GM21360 (cell line): ENCODE measurements around the gene COQ7.

Source experiments
- ATAC-seq: cut with Tn5 transposase; IDR thresholded peaks from one replicate; pipeline ENCODE4 v1.9.1; 2021; ENCODE audit warnings: mild to moderate bottlenecking, moderate library complexity; ENCODE audit not compliant: unreplicated experiment

COQ7 gene

GRCh38 chr16:19085679-19086200 lies 18.3 kb downstream of the COQ7 start:
- ATAC-seq = no peak

GRCh38 chr16:19086322-19087199 lies 19.1 kb downstream of the COQ7 start:
- peak; percentile 74 for ATAC-seq

DNA sequence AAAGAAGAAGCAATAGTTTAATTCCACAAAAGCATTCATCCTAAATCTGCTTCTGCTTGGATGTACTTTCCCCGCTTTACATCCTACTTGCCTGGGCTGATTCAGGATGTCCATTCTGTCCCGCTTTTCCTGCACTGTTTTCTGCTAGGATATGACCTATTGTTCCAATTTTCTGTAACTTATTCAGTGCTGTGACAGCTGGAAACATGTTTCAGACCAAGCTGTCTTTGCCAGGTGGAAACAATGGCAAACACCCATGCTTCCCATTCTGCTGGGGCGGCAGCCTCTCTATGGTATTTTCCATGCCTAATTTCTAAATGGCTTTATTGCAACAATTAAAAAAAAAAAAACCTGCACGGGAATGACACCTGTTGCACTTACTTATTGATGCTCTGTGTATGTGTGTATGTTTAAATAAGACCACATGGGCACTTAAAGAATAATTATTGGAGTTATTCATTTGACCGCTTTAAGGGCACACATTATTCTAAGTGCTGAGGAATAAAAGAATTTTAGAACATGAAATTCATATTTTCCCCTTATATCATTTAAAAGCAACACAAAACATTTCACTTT lies 21.0 kb downstream of the COQ7 start:
- no peak for ATAC-seq

DNA sequence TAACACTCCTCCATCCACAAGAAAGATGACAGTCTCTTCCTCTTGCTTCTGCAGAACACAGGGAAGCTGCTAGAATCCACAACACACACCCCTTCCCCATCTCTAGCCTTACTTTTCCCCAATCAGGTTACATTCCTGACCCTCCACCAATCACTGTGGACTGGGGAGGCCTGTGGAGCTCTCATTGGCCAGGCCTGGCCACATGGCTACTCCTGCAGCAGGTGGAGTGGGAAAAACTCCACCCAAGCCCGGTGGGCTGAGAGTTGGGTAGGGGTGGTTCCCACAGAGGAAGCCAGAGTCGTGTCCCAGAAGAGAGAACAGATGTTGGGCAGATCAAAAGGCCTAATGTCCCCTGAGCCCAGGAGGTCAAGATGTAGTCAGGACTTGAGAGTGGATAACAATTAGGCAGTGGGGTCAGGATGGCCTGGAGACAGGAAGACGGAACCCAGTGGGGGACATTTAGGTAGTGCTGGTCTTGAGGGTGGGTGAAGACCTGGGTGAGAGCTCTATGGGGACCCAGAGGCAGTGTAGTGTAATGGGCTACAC lies 22.1 kb downstream of the COQ7 start:
- ATAC-seq = no peak

DNA sequence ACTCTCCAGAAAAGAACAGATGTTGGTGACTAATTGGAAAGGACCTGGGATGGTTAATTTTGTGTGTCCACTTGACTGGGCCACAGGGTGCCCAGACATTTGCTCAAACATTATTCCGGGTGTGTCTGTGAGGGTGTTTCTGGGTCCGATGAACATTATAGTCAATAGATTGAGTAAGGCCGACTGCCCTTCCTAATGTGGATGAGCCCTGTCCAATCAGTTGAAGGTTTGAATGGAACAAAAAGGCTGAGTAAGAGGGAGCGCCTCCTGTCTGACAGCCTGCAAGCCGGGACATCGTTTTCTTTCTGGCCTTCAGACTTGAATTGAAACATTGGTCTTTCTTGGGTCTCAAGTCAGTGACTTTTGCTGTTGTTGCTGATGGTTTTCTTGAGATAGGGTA lies 23.5 kb downstream of the COQ7 start:
- no peak for ATAC-seq

DNA sequence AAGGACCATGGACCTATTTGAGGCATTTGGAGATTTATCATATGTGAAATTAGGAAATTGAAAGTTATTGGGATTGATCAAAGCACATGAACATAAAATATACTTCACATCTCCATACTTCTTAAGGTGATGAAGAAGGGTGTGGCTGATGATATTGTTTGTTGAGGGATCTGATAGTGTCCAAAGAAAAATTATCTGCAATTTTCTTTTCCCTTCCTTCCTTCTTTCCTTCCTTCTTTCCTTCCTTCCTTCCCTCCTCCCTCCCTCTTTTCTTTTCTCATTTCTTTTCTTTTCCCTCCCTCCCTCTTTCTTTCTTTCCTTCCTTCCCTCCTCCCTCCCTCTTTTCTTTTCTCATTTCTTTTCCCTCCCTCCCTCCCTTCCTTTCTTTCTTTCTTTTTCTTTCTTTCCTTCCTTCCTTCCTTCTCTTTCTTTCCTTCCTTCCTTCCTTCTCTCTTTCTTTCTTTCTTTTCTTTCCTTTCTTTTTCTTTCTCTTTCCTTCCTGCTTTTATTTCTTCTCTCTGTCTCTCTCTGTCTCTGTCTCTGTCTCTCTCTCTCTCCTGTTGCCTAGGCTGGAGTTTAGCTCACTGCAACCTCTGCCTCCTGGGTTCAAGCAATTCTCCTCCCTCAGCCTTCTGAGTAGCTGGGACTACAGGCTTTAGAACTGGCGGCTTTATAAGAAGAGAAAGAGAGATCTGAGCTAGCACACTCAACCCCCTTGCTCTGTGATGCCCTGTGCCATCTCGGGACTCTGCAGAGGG lies 25.4 kb downstream of the COQ7 start:
- no peak for ATAC-seq

GRCh38 chr16:19093631-19094541 lies 26.5 kb downstream of the COQ7 start:
- ATAC-seq = no peak

GRCh38 chr16:19094542-19095365 lies 27.3 kb downstream of the COQ7 start:
- no peak for ATAC-seq

DNA sequence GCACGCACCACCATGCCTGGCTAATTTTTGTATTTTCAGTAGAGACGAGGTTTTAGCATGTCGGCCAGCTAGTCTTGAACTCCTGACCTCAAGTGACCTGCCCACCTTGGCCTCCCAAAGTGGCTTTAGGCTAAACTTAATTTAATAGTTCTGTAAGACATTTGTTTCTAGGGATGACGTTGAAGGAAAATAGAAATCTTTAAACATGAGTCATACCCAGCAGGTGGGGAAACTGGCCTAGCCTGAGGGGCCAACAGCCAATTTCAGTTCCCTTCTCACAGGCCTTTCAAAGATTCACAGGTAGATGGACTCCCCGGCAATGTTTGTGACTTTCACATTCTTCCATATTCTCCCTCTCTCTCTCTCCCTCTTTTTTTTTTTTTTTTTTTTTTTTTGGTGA lies 28.2 kb downstream of the COQ7 start:
- ATAC-seq = no peak

DNA sequence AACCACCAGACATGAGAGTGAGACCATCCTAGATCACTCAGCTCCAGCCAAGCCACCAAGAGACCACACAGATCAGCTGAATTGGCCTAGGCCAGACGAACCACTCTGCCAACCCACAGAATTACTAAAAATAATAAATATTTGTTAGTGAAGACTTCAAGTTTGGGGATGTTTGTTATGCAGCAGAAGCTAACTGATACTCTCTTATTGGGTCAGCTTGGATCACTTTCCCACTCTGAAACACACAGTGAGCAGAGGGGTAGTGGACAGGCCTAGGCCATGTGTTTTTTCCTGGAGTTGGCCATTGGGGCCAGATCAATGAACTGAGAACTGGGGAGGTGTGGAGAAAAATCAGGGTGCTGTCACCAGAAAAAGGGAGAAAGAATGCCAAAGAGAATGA lies 30.8 kb downstream of the COQ7 start:
- no peak for ATAC-seq

GRCh38 chr16:19102187-19102872 lies 34.9 kb downstream of the COQ7 start:
- ATAC-seq = no peak

DNA sequence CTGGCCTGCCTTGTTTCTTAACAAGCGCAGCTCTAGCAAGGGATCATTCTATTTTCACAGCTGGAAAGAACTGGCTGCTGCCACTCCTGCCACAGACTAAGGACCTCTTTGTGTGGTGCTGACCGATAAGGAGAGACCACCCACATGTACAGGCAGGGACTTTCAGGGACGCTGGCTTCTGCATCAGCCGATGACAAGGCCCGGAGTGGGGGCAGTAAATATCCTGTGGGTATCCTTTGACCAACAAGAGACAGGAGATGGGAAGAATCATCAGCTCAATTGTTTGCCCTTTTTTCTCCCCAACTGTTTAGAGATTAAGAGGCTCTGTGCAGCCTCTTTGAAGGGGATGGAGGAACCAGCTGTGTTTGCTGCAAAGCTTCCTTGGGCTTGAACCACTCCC lies 37.2 kb downstream of the COQ7 start:
- no peak for ATAC-seq

DNA sequence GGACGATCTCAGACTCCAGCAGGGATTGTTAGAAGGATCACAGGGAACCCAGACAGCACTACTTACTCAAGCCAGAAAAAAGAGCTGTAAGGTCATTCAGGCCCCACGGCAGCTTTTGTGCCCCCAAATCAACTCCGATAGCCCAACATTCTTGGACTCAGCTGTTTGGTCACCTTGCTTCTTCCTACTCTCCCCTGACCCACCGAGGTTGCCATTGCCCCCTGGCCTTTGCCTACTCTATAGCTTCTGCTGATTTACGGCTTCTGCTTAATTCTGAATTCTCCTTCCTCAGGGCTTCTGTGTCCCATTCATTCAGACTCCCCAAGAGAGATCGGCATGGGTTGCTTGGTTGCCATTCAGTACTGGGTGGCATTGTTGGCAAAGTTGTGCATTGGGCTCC lies 37.7 kb downstream of the COQ7 start:
- no peak for ATAC-seq

DNA sequence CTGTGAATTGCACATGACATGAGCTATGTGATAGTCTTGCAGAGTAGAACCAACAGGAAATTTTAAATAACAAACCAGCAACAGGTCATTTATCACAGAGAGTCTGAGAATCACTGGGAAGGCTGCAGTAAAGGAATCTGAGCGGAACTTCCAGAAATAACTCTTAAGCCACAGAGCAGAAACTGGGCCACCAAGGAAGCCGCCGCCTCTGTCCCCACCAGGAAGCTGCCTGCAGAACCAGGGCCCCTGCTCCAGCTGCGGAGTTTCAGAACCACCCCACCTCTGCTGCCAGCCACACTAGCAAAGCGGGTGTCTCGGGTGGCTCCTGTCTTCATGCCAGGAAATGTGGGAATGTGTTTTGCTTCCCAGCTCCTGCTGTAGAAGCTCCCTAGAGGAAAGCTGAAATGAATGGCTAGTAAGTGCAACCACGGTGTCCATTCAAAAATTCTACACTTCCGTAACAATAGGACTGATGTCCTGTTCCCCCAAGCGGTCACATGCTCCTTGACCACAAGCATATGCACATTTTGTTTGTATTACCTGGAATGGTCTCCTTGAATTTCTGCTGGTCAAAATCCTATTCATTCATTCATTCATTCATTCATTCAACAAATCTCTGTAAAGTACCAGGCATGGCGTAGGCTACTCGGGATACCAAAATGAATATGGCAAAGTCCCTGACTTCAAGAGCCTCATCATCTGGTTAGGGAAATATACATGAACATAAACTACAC lies 38.6 kb downstream of the COQ7 start:
- no peak for ATAC-seq

DNA sequence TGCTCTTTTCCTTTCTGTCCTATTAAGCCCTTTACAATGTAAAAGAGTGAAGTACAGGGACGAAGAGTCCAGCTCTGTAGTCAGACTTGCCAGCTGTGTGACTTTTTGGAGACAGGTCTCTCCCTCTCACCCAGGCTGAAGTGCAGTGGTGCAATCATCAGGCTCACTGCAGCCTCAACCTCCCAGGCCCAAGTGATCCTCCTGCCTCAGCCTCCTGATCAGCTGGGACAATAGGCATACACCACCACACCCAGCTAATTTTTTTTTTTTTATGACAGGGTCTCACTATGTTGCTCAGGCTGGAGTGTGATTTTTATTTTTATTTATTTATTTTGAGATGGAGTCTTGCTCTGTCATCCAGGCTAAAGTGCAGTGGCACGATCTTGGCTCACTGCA lies 39.2 kb downstream of the COQ7 start:
- ATAC-seq = no peak

DNA sequence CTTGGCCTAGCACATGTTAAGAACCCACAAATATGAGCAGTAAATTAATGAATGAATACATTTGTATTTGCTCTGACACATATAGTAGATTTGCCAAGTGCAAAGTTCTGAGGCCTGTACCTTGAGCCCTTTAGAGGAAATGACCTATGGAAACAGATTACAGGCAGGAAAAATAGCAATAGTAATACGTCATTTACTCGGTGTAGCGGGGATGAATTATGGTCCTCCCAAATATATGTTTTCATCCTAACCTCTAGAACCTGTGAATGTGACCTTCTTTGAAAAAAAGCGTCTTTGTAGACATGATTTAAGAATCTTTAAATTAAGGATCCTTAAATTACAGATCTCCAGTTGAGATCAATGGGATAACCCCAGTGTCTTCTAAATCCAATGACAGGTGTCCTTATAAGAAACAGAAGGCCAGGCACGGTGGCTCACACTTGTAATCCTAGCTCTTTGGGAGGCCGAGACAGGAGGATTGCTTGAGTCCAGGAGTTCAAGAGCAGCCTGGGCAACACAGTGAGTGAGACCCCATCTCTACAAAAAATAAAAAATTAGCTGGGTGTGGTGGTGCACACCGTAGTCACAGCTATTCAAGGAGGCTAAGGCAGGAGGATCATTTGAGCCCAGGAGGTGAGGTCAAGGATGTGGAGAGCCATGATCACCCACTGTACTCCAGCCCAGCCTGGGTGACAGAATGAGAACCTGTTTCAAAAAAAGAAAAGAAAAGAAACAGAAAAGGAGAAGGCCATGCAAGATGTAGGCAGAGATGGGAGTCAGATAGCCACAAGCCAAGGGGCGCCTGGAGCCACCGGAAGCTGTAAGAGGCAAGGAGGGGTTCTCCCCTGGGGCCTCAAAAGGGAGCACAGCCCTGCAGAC lies 41.2 kb downstream of the COQ7 start:
- no peak for ATAC-seq

- ATAC-seq = no peak
Measured at GRCh38 chr16:19109288-19109664, 41.9 kb downstream of the COQ7 start.
